ENCODE results near the gene CACNG1. TPM values are rescaled to one million over a fixed set of nuclear protein-coding genes. Genes with fewer than 3 reads are reported as not detected.

The CACNG1 gene
- total RNA-seq, 2 experiments from 2014 or later, result not detected

GRCh38 chr17:67050471-67051154, 6.3 kb downstream of the CACNG1 start:
- H3K27me3 Mint-ChIP-seq, result no peaks in the 10 kb centered on the region

GRCh38 chr17:67051155-67051538, 6.8 kb downstream of the CACNG1 start:
- peaks cover 2% of the 10 kb centered on the region for H3K36me3 Mint-ChIP-seq
- no peak overlapping the region for H3K27ac Mint-ChIP-seq
- no peaks in the 10 kb centered on the region for H3K27me3 Mint-ChIP-seq
- H3K4me3 Mint-ChIP-seq, result no peak overlapping the region
- ATAC-seq, result no peak
- CTCF ChIA-PET, result no interaction called here
- H3K9me3 Mint-ChIP-seq (ENCODE audit: low read depth), result peaks cover 10% of the 10 kb centered on the region
- no peak for DNase-seq
- no peaks in the 10 kb centered on the region for H3K4me1 Mint-ChIP-seq

More at GRCh38 chr17:67050471-67051154, 6.3 kb downstream of the CACNG1 start:
- Mint-ChIP-seq H3K9me3 (ENCODE audit: low read depth) (peaks cover 10% of the 10 kb centered on the region), H3K4me3 (no peak overlapping the region), H3K27ac (no peak overlapping the region), H3K36me3 (peaks cover 2% of the 10 kb centered on the region), H3K4me1 (no peaks in the 10 kb centered on the region)
- CTCF ChIA-PET, result no interaction called here
- ATAC-seq (no peak), DNase-seq (no peak)

- H3K9me3 Mint-ChIP-seq (ENCODE audit: low read depth), result peaks cover 10% of the 10 kb centered on the region
- CTCF ChIA-PET, result no interaction called here
- H3K27me3 Mint-ChIP-seq, result no peaks in the 10 kb centered on the region
- H3K27ac Mint-ChIP-seq, result no peak overlapping the region
- ATAC-seq, result no peak
- DNase-seq, result no peak
- peaks cover 2% of the 10 kb centered on the region for H3K36me3 Mint-ChIP-seq
- H3K4me3 Mint-ChIP-seq, result no peak overlapping the region
- H3K4me1 Mint-ChIP-seq, result no peaks in the 10 kb centered on the region
Measured at GRCh38 chr17:67051837-67052236, 7.5 kb downstream of the CACNG1 start.

- no peak overlapping the region for H3K4me3 Mint-ChIP-seq
- ATAC-seq, result no peak
- CTCF ChIA-PET, result no interaction called here
- no peaks in the 10 kb centered on the region for H3K27me3 Mint-ChIP-seq
- peaks cover 6% of the 10 kb centered on the region for H3K9me3 Mint-ChIP-seq (ENCODE audit: low read depth)
- H3K36me3 Mint-ChIP-seq, result peaks cover 2% of the 10 kb centered on the region
- no peaks in the 10 kb centered on the region for H3K4me1 Mint-ChIP-seq
- no peak overlapping the region for H3K27ac Mint-ChIP-seq
- peak; percentile 28 for DNase-seq
Measured at GRCh38 chr17:67052720-67053437, 8.5 kb downstream of the CACNG1 start.

- Mint-ChIP-seq H3K4me3 (no peak overlapping the region), H3K4me1 (no peaks in the 10 kb centered on the region), H3K36me3 (peaks cover 2% of the 10 kb centered on the region), H3K27me3 (no peaks in the 10 kb centered on the region), H3K27ac (no peak overlapping the region), H3K9me3 (ENCODE audit: low read depth) (peaks cover 5% of the 10 kb centered on the region)
- ATAC-seq, result no peak
- DNase-seq, result no peak
- CTCF ChIA-PET, result no interaction called here
Measured at GRCh38 chr17:67053438-67054000, 9.2 kb downstream of the CACNG1 start.

- Mint-ChIP-seq H3K9me3 (ENCODE audit: low read depth) (no peaks in the 10 kb centered on the region), H3K4me3 (no peak overlapping the region), H3K4me1 (no peaks in the 10 kb centered on the region), H3K36me3 (no peaks in the 10 kb centered on the region), H3K27ac (no peak overlapping the region), H3K27me3 (no peaks in the 10 kb centered on the region)
- DNase-seq (peak; percentile 30), ATAC-seq (no peak)
- CTCF ChIA-PET, result no interaction called here
Measured at GRCh38 chr17:67054011-67054591, 9.7 kb downstream of the CACNG1 start.

GRCh38 chr17:67054608-67055007, 10.3 kb downstream of the CACNG1 start:
- no peak overlapping the region for H3K4me3 Mint-ChIP-seq
- no peak for DNase-seq
- H3K27me3 Mint-ChIP-seq, result no peaks in the 10 kb centered on the region
- no peak for ATAC-seq
- no peak overlapping the region for H3K27ac Mint-ChIP-seq
- H3K9me3 Mint-ChIP-seq (ENCODE audit: low read depth), result no peaks in the 10 kb centered on the region
- no peaks in the 10 kb centered on the region for H3K4me1 Mint-ChIP-seq
- CTCF ChIA-PET, result no interaction called here
- no peaks in the 10 kb centered on the region for H3K36me3 Mint-ChIP-seq

GRCh38 chr17:67055041-67055443, 10.7 kb downstream of the CACNG1 start:
- DNase-seq (no peak), ATAC-seq (no peak)
- Mint-ChIP-seq H3K36me3 (no peaks in the 10 kb centered on the region), H3K9me3 (ENCODE audit: low read depth) (no peaks in the 10 kb centered on the region), H3K4me1 (no peaks in the 10 kb centered on the region), H3K4me3 (no peak overlapping the region), H3K27me3 (no peaks in the 10 kb centered on the region), H3K27ac (no peak overlapping the region)
- CTCF ChIA-PET, result no interaction called here

- CTCF ChIA-PET, result no interaction called here
- DNase-seq (peak; percentile 30), ATAC-seq (no peak)
- Mint-ChIP-seq H3K4me1 (no peaks in the 10 kb centered on the region), H3K27ac (no peak overlapping the region), H3K9me3 (ENCODE audit: low read depth) (no peaks in the 10 kb centered on the region), H3K36me3 (no peaks in the 10 kb centered on the region), H3K4me3 (no peak overlapping the region), H3K27me3 (no peaks in the 10 kb centered on the region)
Measured at GRCh38 chr17:67055811-67056745, 11.7 kb downstream of the CACNG1 start.

GRCh38 chr17:67056746-67057490, 12.6 kb downstream of the CACNG1 start:
- H3K27me3 Mint-ChIP-seq, result no peaks in the 10 kb centered on the region
- ATAC-seq (no peak), DNase-seq (peak; percentile 26)
- CTCF ChIA-PET, result no interaction called here
- no peaks in the 10 kb centered on the region for H3K4me1 Mint-ChIP-seq
- H3K27ac Mint-ChIP-seq, result no peak overlapping the region
- no peaks in the 10 kb centered on the region for H3K36me3 Mint-ChIP-seq
- no peaks in the 10 kb centered on the region for H3K9me3 Mint-ChIP-seq (ENCODE audit: low read depth)
- no peak overlapping the region for H3K4me3 Mint-ChIP-seq

- CTCF ChIA-PET, result no interaction called here
- Mint-ChIP-seq H3K4me3 (no peak overlapping the region), H3K9me3 (ENCODE audit: low read depth) (no peaks in the 10 kb centered on the region), H3K27me3 (no peaks in the 10 kb centered on the region), H3K4me1 (no peaks in the 10 kb centered on the region), H3K27ac (no peak overlapping the region), H3K36me3 (no peaks in the 10 kb centered on the region)
- ATAC-seq, result no peak
- DNase-seq, result peak; percentile 4
Measured at GRCh38 chr17:67058036-67058435, 13.7 kb downstream of the CACNG1 start.

- H3K4me1 Mint-ChIP-seq, result no peaks in the 10 kb centered on the region
- no peaks in the 10 kb centered on the region for H3K9me3 Mint-ChIP-seq (ENCODE audit: low read depth)
- H3K4me3 Mint-ChIP-seq, result no peak overlapping the region
- no peak for ATAC-seq
- no peak overlapping the region for H3K27ac Mint-ChIP-seq
- no peaks in the 10 kb centered on the region for H3K27me3 Mint-ChIP-seq
- no peaks in the 10 kb centered on the region for H3K36me3 Mint-ChIP-seq
- CTCF ChIA-PET, result no interaction called here
- peak; percentile 9 for DNase-seq
Measured at GRCh38 chr17:67059372-67059771, 15.0 kb downstream of the CACNG1 start.

- H3K27me3 Mint-ChIP-seq, result no peaks in the 10 kb centered on the region
- no peak for ATAC-seq
- CTCF ChIA-PET, result no interaction called here
- H3K9me3 Mint-ChIP-seq (ENCODE audit: low read depth), result no peaks in the 10 kb centered on the region
- no peak for DNase-seq
- H3K36me3 Mint-ChIP-seq, result no peaks in the 10 kb centered on the region
- H3K4me1 Mint-ChIP-seq, result no peaks in the 10 kb centered on the region
- no peak overlapping the region for H3K27ac Mint-ChIP-seq
- H3K4me3 Mint-ChIP-seq, result no peak overlapping the region
Measured at GRCh38 chr17:67063141-67063540, 18.8 kb downstream of the CACNG1 start.
